A549 (cell line): ENCODE data around the gene AUH. TPM values are rescaled to one million over a fixed set of nuclear protein-coding genes. Genes with fewer than 3 reads are reported as not detected.

Source experiments
- ATAC-seq, 2 experiments: fragments of 200-7000 bp in 1 of 2; fragments of >200 bp in 1 of 2; cut with Nextera tagmentation in 1 of 2; cut with Tn5 transposase in 1 of 2; 3 replicates each; pipeline versions ENCODE4 v1.8.0 to v1.9.1; 2018 to 2020; ENCODE audit warnings: mild to moderate bottlenecking in 1 of 2, moderate library complexity in 1 of 2
- CTCF ChIA-PET: fragments of 300-600 bp; sonication (Branson Sonifier 250); formaldehyde crosslinking; extraction: SDS; loops from one replicate; lab custom pipeline; 2021; ENCODE audit warnings: antibody characterized with exemption, inconsistent platforms; lab: Yijun Ruan, JAX
- POLR2A ChIA-PET: fragments of 350-600 bp; formaldehyde crosslinking; extraction: SDS; loops from one replicate; lab custom pipeline; 2021; ENCODE audit warnings: antibody characterized with exemption, inconsistent platforms; lab: Yijun Ruan, JAX
- DNase-seq, 2 experiments: peaks; one replicate each; pipeline versions ENCODE4 v3.0.0 to v3.0.0-alpha.2; 2011 to 2016; ENCODE audit warnings: low read depth in 1 of 2, low spot score in 1 of 2
- FAIRE-seq: peaks from 2 replicates; lab custom pipeline; 2011; peaks lifted over from hg19 to GRCh38; lab: Jason Lieb, UNC
- H3K27ac ChIP-seq, 2 experiments: fragments of >200 bp; sonication (Bioruptor Twin); formaldehyde crosslinking; 3 replicates each; pipeline ENCODE4 v1.5.1; 2016 to 2017
- H3K4me1 ChIP-seq: fragments of >200 bp; sonication (Bioruptor Twin); formaldehyde crosslinking; 3 replicates; pipeline ENCODE4 v1.6.1; 2016
- H3K4me2 ChIP-seq: fragments of >200 bp; sonication (Bioruptor Twin); formaldehyde crosslinking; 3 replicates; pipeline ENCODE4 v1.6.1; 2016
- H3K4me3 ChIP-seq: fragments of >200 bp; sonication (Bioruptor Twin); formaldehyde crosslinking; 3 replicates; pipeline ENCODE4 v1.5.1; 2016
- H3K9me3 ChIP-seq: fragments of >200 bp; sonication (Bioruptor Twin); formaldehyde crosslinking; 3 replicates; pipeline ENCODE4 v1.6.1; 2016
- BHLHE40 ChIP-seq: IDR thresholded peaks from 2 replicates; pipeline ENCODE4 v1.6.1; 2012; ENCODE audit warnings: low read depth, low read length, inconsistent platforms
- CEBPB ChIP-seq, 2 experiments: fragments of >200 bp in 1 of 2; sonication (Bioruptor Twin) in 1 of 2; formaldehyde crosslinking in 1 of 2; IDR thresholded peaks; 2 replicates each; pipeline ENCODE4 v1.6.1; 2012 to 2016
- EP300 ChIP-seq, 2 experiments: fragments of >200 bp; sonication (Bioruptor Twin); formaldehyde crosslinking; IDR thresholded peaks; 2 replicates in 1 of 2; 3 replicates in 1 of 2; pipeline ENCODE4 v1.6.1; 2016 to 2017
- HDAC2 ChIP-seq: fragments of 200-600 bp; sonication (generic); IDR thresholded peaks from 2 replicates; pipeline ENCODE4 v1.6.1; 2016
- HOXB13 ChIP-seq: fragments of 250-450 bp; sonication (Bioruptor Pico); IDR thresholded peaks from 2 replicates; pipeline ENCODE4 v1.5.0; 2020; ENCODE audit warnings: low read depth, mild to moderate bottlenecking, moderate library complexity
- JUNB ChIP-seq: fragments of >200 bp; sonication (Bioruptor Twin); formaldehyde crosslinking; IDR thresholded peaks from 2 replicates; pipeline ENCODE4 v1.6.1; 2016
- NFE2L2 ChIP-seq: fragments of 150-350 bp; conservative IDR thresholded peaks from 2 replicates; pipeline ENCODE4 v1.6.1; 2014; ENCODE audit warnings: low read length
- PBX3 ChIP-seq: IDR thresholded peaks from 2 replicates; pipeline ENCODE4 v1.6.1; 2012
- POLR2A ChIP-seq: IDR thresholded peaks from 2 replicates; pipeline ENCODE4 v1.6.1; 2012; ENCODE audit warnings: mild to moderate bottlenecking, low read length
- POLR2AphosphoS2 ChIP-seq: conservative IDR thresholded peaks from 2 replicates; pipeline ENCODE4 v1.6.1; 2012; ENCODE audit warnings: low read length, improper control_type of control experiment, inconsistent platforms
- RFX5 ChIP-seq: fragments of 450-650 bp; IDR thresholded peaks from 2 replicates; pipeline ENCODE4 v1.7.1; 2014; ENCODE audit warnings: antibody characterized with exemption, mild to moderate bottlenecking, moderate library complexity
- TFCP2L1 ChIP-seq: fragments of 250-450 bp; sonication (Bioruptor Pico); IDR thresholded peaks from 2 replicates; pipeline ENCODE4 v1.5.0; 2021; ENCODE audit warnings: mild to moderate bottlenecking
- ZNF302 ChIP-seq: fragments of 250-450 bp; sonication (Bioruptor Pico); IDR thresholded peaks from 2 replicates; pipeline ENCODE4 v1.9.0; 2021; ENCODE audit warnings: inconsistent platforms, mild to moderate bottlenecking, moderate library complexity
- WGBS: methylation state at CpG from one replicate; pipeline ENCODE4 v1.1.6; 2017; ENCODE audit errors: missing lambda C conversion rate; 5-methylcytosine and 5-hydroxymethylcytosine counted together
- polyA plus RNA-seq, 4 experiments: library from polyadenylated mRNA; depleted of rRNA in 3 of 4; stranded (reverse); fragments of >200 nt; fragmentation: RNase III in 1 of 4; extraction: RNeasy Plus Mini Kit Qiagen cat#74134 plus additional on column Dnase treatment in 1 of 4; gene quantifications; 2 replicates in 3 of 4; 3 replicates in 1 of 4; pipeline ENCODE4 v1.2.3, GENCODE V29; 2011 to 2017
- TF ChIP-seq, protein P1 (sequence below): fragments of 250-450 bp; sonication (Bioruptor Pico); IDR thresholded peaks from 2 replicates; pipeline ENCODE4 v1.5.0; 2020; ENCODE audit warnings: low read depth, mild to moderate bottlenecking, moderate library complexity
- TF ChIP-seq, protein P2 (sequence below): fragments of >200 bp; sonication (Bioruptor Twin); formaldehyde crosslinking; IDR thresholded peaks from 2 replicates; pipeline ENCODE4 v1.6.1; 2016
- TF ChIP-seq, protein P3 (sequence below): fragments of 250-450 bp; sonication (Bioruptor Pico); IDR thresholded peaks from 2 replicates; pipeline ENCODE4 v1.5.0; 2021; ENCODE audit warnings: mild to moderate bottlenecking, moderate library complexity, borderline replicate concordance

AUH gene
- polyA plus RNA-seq, 2 of the 4 experiments (the other 2 are of a cell fraction), result 11.1 to 15.9 TPM

- no peak overlapping the region for H3K27ac ChIP-seq
- no peak for TF ChIP-seq RFX5
- no peak for TF ChIP-seq EP300 (IDR thresholded peaks at IDR 0.05)
- TF ChIP-seq, protein P1, sequence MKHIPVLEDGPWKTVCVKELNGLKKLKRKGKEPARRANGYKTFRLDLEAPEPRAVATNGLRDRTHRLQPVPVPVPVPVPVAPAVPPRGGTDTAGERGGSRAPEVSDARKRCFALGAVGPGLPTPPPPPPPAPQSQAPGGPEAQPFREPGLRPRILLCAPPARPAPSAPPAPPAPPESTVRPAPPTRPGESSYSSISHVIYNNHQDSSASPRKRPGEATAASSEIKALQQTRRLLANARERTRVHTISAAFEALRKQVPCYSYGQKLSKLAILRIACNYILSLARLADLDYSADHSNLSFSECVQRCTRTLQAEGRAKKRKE (CRISPR knock-in tag), result no peak
- TF ChIP-seq TFCP2L1 (CRISPR knock-in tag), result no peak
- TF ChIP-seq, protein P2, sequence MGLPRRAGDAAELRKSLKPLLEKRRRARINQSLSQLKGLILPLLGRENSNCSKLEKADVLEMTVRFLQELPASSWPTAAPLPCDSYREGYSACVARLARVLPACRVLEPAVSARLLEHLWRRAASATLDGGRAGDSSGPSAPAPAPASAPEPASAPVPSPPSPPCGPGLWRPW, result no peak
- TF ChIP-seq HOXB13, result no peak
- TF ChIP-seq ZNF302, result no peak
- TF ChIP-seq HDAC2, result no peak
- TF ChIP-seq, protein P3, sequence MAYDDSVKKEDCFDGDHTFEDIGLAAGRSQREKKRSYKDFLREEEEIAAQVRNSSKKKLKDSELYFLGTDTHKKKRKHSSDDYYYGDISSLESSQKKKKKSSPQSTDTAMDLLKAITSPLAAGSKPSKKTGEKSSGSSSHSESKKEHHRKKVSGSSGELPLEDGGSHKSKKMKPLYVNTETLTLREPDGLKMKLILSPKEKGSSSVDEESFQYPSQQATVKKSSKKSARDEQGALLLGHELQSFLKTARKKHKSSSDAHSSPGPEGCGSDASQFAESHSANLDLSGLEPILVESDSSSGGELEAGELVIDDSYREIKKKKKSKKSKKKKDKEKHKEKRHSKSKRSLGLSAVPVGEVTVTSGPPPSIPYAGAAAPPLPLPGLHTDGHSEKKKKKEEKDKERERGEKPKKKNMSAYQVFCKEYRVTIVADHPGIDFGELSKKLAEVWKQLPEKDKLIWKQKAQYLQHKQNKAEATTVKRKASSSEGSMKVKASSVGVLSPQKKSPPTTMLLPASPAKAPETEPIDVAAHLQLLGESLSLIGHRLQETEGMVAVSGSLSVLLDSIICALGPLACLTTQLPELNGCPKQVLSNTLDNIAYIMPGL (CRISPR knock-in tag), result no peak
- TF ChIP-seq NFE2L2, result no peak
- no peak for TF ChIP-seq PBX3
- TF ChIP-seq POLR2AphosphoS2, result no peak
- TF ChIP-seq, all 56 proteins: peak for 0
- DNase-seq, result no peak
- no peak for FAIRE-seq
- 92% methylated on average over 1 of the region's 1 CpG for WGBS
- ATAC-seq, result no peak
- Histone ChIP-seq H3K4me1 (peaks cover 11% of the 10 kb centered on the region; the same call in 2 of the 3 replicates), H3K4me3 (no peak overlapping the region), H3K9me3 (no peaks in the 10 kb centered on the region), H3K4me2 (no peak overlapping the region)
- POLR2A ChIA-PET, result no interaction called here
- CTCF ChIA-PET, result no interaction called here
Measured at GRCh38 chr9:91297306-91297705, 64.4 kb downstream of the AUH start.

DNA sequence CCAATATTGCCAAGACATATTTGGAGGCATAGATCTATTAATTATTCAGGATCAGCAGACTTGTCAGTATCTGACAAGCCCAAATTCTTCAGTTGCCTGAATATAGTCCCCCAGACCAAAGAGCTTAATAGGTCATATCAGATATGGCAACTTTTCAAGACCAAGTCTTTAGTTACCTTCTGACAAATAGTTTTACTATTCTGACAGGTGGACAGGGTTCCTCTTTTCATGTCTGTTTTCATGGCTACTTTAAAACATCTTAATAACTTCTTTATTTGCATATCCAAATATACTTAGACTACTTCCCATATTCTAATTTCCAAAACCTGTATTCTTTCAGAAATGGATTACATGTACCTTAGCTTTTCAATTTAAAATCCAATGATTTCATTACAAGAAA is 65.4 kb downstream of the AUH start:
- no peak overlapping the region for H3K27ac ChIP-seq
- no peak for FAIRE-seq
- H3K9me3 ChIP-seq, result no peaks in the 10 kb centered on the region
- H3K4me1 ChIP-seq, result peaks cover 8% of the 10 kb centered on the region; the same call in 2 of the 3 replicates
- ChIA-PET CTCF (no interaction called here), POLR2A (no interaction called here)
- no peak overlapping the region for H3K4me2 ChIP-seq
- H3K4me3 ChIP-seq, result no peak overlapping the region
- ATAC-seq, result no peak
- TF ChIP-seq BHLHE40, result no peak
- no peak for TF ChIP-seq POLR2A
- DNase-seq, result no peak

GRCh38 chr9:91295357-91295756 is 66.4 kb downstream of the AUH start:
- Histone ChIP-seq H3K4me3 (no peak overlapping the region), H3K27ac (no peak overlapping the region), H3K4me1 (peaks cover 5% of the 10 kb centered on the region; the same call in 1 of the 3 replicates), H3K9me3 (no peaks in the 10 kb centered on the region), H3K4me2 (no peak overlapping the region)
- no peak for DNase-seq
- ChIA-PET CTCF (no interaction called here), POLR2A (no interaction called here)
- no peak for TF ChIP-seq CEBPB (IDR thresholded peaks at IDR 0.05)
- TF ChIP-seq JUNB, result no peak
- no peak for TF ChIP-seq ZNF302
- WGBS, result 84% methylated on average over 2 of the region's 2 CpGs
- FAIRE-seq, result no peak
- no peak for ATAC-seq

GRCh38 chr9:91291866-91292265 is 69.9 kb downstream of the AUH start:
- DNase-seq (no peak), ATAC-seq (no peak), FAIRE-seq (no peak)
- no peak for TF ChIP-seq POLR2A
- Histone ChIP-seq H3K4me3 (no peak overlapping the region), H3K27ac (no peak overlapping the region), H3K9me3 (no peaks in the 10 kb centered on the region), H3K4me2 (no peak overlapping the region), H3K4me1 (no peaks in the 10 kb centered on the region)
- ChIA-PET CTCF (interaction anchor here (0.6 kb wide), 1 partner anchor 13 kb away, joined by 3 read pairs; no protein-coding TSS in a partner anchor), POLR2A (no interaction called here)
- WGBS, result 94% methylated on average over 4 of the region's 4 CpGs
